Activated naive CD4-positive, alpha-beta T cell treated with anti-CD3 and anti-CD28 coated beads, Interleukin-2, amount 50 U/mL, for 72 hours (primary cell): ENCODE results near the gene SSPN. TPM values are rescaled to one million over a fixed set of nuclear protein-coding genes. Genes with fewer than 3 reads are reported as not detected.
A peak's percentile ranks its signal among the peaks of the same experiment; 100 is the strongest.

Experiments
- ATAC-seq, 2 donors: fragments of 150-1000 bp; cut with Tn5 transposase; 2 replicates each; pipeline ENCODE4 v1.10.0; 2021; ENCODE audit warnings: mild to moderate bottlenecking in 2 of 2, moderate library complexity in 2 of 2
- DNase-seq, 2 donors: peaks; one replicate each; pipeline ENCODE4 v3.0.0; 2021 to 2022; ENCODE audit warnings: low spot score in 2 of 2
- H3K27ac Mint-ChIP-seq, 2 donors: one replicate each; pipeline ENCODE4 v1.8.0; 2022; ENCODE audit warnings: mild to moderate bottlenecking in 2 of 2, mixed read lengths in 2 of 2
- H3K36me3 Mint-ChIP-seq, 2 donors: one replicate each; pipeline ENCODE4 v1.8.0; 2022; ENCODE audit warnings: mixed read lengths in 2 of 2
- H3K9me3 Mint-ChIP-seq, 2 donors: one replicate each; pipeline ENCODE4 v1.8.0; 2022; ENCODE audit warnings: mixed read lengths in 2 of 2
- total RNA-seq, 2 donors: library from RNA; stranded (reverse); gene quantifications; one replicate each; pipeline ENCODE4 v1.2.3, GENCODE V29; 2022

The SSPN gene
- total RNA-seq, 2 donors from 2014 or later: not detected

DNA sequence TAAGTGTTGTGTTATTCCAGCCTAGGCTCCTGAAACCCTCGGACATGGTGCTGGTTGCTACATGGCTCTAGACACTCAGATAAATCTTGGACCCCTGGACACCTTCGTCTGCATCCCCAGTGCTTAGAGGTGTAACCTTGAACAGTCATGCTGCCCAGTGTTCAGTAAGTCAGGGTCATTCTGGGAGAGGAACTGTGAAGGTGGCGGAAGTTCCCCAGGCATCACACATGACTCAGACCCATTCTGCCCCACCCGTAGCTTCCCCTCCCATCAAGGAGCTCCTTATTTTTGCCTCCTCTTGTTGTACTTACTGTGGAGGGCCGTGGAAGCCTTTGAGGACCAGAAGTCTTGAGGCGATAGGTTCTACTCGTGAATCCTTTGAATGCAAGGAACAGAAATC is 18.1 kb upstream of the SSPN start:
- ATAC-seq: no peak
- Mint-ChIP-seq H3K9me3 (no peaks in the 10 kb centered on the region), H3K36me3 (no peaks in the 10 kb centered on the region), H3K27ac (no peak overlapping the region)
- DNase-seq: no peak

DNA sequence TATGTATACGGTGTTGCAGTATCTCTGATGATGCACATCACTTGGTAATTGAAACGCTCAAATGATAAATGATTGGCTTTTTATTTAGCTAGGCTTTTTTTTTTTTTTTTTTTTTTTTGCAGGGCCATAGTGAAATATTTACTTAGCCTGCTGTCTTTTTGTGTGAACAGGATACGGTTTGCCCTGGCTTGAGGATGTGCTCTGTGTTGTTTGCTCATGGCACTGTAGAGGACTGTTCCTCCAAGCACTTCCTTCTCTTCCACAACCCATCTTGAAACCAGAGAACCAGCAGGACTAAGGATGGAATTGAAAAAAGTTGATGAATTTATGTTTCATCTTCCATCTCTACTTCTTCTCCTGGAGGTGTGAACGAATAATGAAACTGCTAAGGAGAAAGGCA is 15.5 kb upstream of the SSPN start:
- H3K27ac Mint-ChIP-seq: no peak overlapping the region
- ATAC-seq (no peak), DNase-seq (no peak)
- no peaks in the 10 kb centered on the region for H3K9me3 Mint-ChIP-seq
- H3K36me3 Mint-ChIP-seq: no peaks in the 10 kb centered on the region

DNA sequence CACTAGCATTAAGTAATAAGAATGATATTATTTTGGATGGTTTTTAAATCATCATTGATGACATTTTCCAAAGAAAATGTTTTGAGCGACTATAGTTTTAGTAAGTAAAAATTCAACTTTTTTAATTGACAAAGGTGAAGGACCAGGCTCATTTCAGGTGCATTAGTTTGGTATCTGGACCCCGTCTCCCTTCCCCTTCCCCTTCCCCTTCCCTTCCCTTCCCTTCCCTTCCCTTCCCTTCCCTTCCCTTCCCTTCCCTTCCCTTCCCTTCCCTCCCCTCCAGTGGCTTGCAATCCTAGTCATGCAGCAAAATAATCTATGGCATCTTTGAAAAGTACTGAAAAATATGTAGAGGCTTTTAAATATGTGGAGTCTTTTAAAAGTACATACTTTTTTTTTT is 13.0 kb upstream of the SSPN start:
- H3K36me3 Mint-ChIP-seq: no peaks in the 10 kb centered on the region
- DNase-seq (no peak), ATAC-seq (no peak)
- H3K27ac Mint-ChIP-seq: no peak overlapping the region
- H3K9me3 Mint-ChIP-seq: no peaks in the 10 kb centered on the region

DNA sequence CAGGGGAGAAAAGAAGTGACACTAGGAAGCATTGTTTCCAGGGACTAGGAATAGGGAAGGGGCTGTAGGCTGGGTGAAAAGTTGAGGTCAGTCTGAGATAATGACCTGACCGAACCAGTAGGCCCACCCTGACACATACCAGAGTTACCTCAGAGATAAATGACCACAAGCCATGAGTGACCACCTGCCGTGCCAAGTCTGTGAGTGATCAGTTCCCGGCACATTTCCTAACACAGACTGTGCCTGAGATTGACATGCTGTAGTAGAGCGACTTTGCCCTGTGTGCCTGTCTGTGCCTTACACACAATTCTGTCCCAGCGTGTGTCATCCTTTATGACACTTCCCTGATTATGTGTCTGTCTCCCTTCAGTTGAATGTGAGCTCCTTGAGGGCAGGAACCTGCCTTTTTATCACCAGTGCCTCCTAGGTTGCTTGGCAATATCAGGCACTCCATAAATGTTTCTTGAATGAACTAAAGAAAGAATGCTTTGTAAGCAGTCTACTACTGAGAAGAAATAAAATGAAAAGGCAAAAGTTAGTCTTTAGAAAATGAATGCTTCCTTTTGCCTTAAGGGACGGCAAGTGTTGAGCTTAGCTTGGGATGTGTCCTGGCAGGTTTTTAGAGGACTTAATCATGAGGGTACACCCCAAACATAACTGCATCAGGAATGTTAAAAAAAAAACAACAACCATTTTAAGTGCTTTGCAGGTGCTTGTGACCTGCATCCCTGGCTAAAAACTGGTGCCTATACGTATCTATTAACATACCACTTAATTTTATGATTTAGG is 9.6 kb upstream of the SSPN start:
- no peaks in the 10 kb centered on the region for H3K36me3 Mint-ChIP-seq
- no peak overlapping the region for H3K27ac Mint-ChIP-seq
- ATAC-seq (no peak), DNase-seq (no peak)
- no peaks in the 10 kb centered on the region for H3K9me3 Mint-ChIP-seq

DNA sequence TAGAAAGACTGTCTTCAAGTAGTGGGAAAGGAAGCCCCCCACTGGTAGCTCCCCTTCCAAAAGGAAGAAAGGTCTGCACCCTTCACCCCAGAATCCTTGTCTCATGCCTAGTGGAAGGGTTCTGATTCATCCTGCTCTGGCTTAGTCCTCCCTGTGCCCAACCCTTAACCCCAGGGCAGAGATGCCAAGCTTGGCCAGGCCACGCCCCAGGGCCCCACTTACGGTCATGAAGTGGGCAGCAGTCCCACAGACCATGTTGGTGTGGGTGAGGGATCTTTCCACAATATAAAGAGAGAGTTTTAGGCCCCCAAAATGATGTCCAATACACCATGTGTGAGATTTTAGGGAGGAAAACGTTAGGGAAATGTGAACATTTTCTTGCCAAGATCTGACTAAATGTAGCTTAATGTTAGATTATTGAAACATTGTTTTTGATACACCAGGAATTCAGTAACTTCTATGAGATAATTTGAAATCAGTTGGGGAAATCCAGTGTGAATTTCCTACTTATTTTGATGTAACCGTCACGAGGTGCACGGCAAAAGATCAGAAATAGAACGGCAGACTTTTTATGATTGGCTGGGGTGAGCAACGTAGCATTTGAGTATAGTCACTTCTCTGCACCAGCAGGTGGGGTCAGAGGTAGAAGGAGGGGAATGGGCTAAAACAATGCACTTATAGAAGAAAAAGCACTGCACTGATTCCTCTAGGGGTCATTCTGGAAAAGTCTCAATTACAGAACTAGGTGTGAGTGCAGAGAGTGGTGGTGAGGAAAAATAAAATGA is 8.2 kb upstream of the SSPN start:
- DNase-seq (no peak), ATAC-seq (no peak)
- no peak overlapping the region for H3K27ac Mint-ChIP-seq
- no peaks in the 10 kb centered on the region for H3K36me3 Mint-ChIP-seq
- no peaks in the 10 kb centered on the region for H3K9me3 Mint-ChIP-seq

DNA sequence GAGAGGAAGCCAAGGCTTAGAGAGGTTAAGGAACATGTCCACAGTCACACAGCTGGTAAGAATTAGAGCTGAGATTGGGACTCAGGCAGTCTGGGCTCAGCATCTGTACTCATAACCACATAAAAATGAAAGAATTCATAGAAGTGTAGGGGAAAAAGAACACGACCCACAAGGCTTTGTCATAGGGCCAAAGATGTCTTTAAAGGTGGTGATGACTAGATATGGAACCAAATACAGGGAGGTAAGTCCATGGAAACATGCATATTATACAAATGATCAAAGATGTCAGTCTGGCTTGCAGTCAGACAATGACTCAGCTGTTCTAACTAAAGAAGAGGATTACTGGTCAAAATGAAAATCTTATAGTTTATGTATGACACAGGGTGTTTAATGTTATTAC is 7.2 kb upstream of the SSPN start:
- ATAC-seq (peak; percentile 49 to 95), DNase-seq (no peak)
- no peaks in the 10 kb centered on the region for H3K36me3 Mint-ChIP-seq
- H3K9me3 Mint-ChIP-seq: no peaks in the 10 kb centered on the region
- no peak overlapping the region for H3K27ac Mint-ChIP-seq

DNA sequence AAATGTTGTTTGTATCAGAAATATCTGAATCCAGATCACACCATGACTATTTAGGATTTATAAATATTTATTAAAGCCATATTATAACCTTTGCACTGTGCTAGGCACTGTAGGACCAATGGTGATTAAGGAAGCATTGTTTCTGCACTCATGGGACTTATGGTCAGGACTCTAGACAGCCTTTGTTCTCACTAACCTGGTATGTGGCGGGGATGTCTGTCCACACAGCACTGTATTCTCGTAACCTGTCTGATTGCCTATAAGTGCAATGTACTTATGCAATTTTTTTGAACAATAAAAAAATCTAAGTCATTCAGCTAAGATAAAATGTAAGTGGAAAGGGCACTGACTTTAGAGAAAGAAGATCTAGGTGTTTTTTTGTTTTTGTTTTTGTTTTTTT is 6.7 kb upstream of the SSPN start:
- H3K36me3 Mint-ChIP-seq: no peaks in the 10 kb centered on the region
- no peak overlapping the region for H3K27ac Mint-ChIP-seq
- ATAC-seq: no peak
- no peak for DNase-seq
- no peaks in the 10 kb centered on the region for H3K9me3 Mint-ChIP-seq

DNA sequence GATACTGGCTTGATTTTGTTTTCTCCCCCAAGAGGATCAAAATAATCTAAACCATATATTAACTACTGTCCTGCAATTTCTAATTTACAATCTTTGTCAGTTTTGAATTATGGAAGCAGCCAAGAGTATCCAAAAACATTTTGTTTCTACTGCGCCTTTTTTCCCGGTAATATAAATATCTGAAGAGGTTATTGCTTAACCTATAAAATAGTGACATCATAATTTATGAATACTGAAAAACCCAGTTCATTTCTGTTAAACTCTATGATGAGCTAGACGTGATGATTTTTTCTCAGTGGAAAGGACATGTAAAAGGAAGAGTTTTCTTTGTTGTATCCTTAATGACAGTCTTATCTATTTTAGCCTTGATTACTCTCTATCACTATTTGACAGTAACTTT is 3.2 kb upstream of the SSPN start:
- DNase-seq (no peak), ATAC-seq (no peak)
- H3K9me3 Mint-ChIP-seq: no peaks in the 10 kb centered on the region
- no peak overlapping the region for H3K27ac Mint-ChIP-seq
- no peaks in the 10 kb centered on the region for H3K36me3 Mint-ChIP-seq

DNA sequence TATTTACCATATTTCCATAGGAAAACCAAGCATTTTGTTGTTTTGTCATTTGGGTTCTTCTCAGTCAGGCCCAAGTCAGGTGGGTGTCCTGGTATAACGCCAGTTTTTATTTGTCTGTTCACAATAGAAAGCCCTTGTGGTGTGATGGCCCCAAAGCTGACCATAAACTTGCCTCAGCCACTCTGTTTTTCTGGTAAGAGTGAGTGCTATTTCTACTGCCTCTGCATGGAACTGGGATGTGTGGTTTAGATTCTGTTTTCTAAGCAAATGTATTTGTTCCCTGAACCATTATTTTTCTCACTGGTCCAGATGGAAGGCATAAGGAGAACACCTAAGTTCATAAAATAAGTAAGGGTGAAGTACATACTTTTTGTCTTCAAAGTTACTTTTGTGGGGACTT is 1.8 kb upstream of the SSPN start:
- no peak for DNase-seq
- Mint-ChIP-seq H3K9me3 (no peaks in the 10 kb centered on the region), H3K36me3 (no peaks in the 10 kb centered on the region), H3K27ac (no peak overlapping the region)
- no peak for ATAC-seq

DNA sequence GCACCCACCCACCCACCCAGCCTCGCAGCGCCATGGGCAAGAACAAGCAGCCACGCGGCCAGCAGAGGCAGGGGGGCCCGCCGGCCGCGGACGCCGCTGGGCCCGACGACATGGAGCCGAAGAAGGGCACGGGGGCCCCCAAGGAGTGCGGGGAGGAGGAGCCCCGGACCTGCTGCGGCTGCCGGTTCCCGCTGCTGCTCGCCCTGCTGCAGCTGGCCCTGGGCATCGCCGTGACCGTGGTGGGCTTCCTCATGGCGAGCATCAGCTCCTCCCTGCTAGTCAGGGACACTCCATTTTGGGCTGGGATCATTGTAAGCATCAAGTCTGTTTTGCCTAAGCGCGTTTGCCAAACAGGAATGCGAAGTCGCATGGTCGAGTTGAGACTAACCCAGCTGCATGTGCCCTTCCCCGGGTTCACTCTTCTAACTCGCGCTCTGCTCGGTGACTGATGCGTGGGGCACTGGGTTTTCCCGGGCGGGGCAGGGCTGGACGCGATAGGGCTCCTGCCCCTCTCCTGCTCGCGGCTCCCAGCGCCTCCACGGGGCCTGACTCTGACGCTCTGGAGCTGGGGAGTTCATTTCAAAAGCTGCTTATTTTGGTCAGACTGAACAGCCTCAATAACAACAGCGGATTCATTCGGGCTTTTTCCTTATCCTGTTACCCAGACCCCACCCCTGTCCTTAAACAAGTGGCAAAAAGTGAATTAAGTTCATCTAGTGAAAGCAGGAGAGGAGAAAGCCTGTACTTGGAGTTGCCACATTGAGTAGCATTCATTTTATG is 458 bp downstream of the SSPN start:
- Mint-ChIP-seq H3K9me3 (no peaks in the 10 kb centered on the region), H3K27ac (no peak overlapping the region), H3K36me3 (no peaks in the 10 kb centered on the region)
- ATAC-seq (peak in 1 of 2 donors; percentile 53), DNase-seq (no peak)

DNA sequence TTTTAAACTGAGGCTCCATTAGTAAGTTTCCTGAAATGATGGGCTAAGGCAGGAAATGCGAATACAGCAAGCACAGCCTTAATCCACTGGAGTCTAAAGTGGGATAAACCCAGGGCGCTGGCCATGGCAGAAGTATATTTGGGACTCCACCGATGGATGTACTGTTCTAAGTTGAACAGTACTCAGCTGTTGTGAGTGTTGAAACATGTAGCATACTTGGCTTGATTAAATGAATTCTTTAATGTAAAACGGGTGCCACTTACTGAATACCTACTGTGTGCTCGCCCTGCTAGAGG is 996 bp downstream of the SSPN start:
- no peak for ATAC-seq
- no peaks in the 10 kb centered on the region for H3K9me3 Mint-ChIP-seq
- no peak overlapping the region for H3K27ac Mint-ChIP-seq
- DNase-seq: no peak
- H3K36me3 Mint-ChIP-seq: no peaks in the 10 kb centered on the region

DNA sequence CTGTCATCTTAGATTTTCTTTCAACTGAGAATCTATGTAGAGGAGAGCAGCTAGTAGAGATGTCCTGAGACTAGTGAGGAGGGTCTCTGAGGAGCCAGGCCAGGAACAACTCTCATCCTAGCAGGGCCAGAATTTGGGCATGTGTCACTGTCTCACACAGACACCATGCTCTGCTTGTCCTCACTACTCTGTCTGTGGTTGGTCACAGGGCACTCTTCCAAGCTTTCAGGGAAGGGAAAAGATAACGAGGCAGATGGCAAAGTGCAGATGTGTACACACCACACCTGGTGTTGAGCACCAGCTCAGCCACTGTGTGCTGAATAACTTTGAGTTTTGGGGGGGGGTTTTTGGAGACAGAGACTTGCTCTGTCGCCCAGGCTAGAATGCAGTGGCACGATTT is 2.5 kb downstream of the SSPN start:
- Mint-ChIP-seq H3K36me3 (no peaks in the 10 kb centered on the region), H3K9me3 (no peaks in the 10 kb centered on the region), H3K27ac (no peak overlapping the region)
- ATAC-seq (no peak), DNase-seq (no peak)

DNA sequence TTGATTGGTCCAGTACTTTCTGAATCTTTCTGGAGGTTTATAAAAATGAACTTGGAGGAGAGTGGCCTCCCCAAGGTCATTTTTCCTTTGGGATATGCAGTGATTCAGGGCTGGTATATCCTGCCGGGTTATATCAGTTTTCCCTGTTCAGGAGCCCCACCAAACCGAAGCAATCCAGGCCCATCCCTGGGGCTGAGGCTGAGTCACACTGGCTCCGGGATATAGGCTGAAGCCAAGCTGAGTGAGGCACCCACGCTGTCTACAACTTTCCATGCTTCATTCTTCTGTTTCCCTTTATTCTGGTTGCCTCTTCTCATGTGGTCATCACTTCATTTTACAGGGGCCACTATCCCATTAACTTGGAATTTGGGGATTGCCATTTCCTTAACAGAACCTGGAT is 3.4 kb downstream of the SSPN start:
- no peak for DNase-seq
- Mint-ChIP-seq H3K36me3 (no peaks in the 10 kb centered on the region), H3K27ac (no peak overlapping the region), H3K9me3 (no peaks in the 10 kb centered on the region)
- no peak for ATAC-seq

DNA sequence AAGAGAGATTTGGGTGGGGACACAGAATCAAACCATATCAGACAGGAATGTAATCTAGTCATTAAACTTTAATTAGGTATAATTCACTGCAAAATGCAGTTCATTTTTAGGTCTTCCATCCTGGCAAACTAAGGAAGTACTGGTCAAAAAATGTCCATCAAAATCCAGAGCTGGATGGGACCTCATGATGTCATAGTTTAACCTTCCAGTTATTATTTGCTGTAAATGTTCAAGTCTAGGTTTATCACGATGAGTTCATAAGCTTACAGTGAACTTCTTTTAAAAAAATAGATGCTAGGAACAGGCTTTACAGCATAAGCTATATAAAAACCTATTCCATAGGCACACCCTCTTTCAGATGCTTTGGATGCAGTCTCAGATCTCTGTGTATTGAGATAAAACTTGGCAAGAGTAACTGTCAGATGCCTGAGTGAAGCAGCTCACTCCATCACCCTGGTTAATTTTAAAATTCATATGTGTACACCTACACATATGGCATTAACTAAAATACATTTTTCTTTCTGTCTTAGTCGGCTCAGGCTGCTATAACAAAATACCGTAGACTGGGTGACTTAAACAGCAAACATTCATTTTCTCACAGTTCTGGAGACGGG is 7.9 kb downstream of the SSPN start:
- DNase-seq (no peak), ATAC-seq (no peak)
- Mint-ChIP-seq H3K27ac (no peak overlapping the region), H3K9me3 (no peaks in the 10 kb centered on the region), H3K36me3 (no peaks in the 10 kb centered on the region)

DNA sequence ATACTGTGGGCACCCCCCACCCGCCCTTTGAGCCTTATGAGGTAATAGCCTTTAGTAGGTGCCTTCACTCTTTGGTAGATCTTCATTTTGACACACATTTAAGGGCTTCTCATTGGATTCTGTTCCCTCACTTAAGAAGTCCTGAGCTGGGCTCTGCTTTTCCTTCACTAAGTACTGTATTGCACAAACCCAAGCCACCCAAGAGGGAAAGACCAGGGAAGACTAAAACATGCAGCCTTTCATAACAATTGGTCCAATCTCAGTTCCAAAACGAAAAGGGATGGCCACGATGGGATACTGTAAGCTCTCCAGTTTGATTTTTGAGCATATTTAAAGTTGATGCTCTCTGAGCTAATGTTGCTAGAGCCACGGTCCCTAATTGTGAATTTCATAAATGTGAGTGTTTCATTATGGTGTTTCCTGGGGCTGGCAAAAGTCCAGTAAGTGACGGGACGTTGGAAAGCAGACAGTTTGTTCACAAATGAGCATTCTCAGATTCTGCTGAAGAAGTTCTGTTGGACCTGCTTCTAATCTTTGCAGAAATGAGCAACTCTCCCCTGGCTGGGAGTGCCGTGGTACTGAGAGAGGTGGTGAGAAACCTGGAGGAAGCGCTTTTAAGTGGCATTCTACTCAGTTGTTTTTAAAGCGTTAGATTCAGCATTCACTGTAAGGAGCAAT is 9.4 kb downstream of the SSPN start:
- Mint-ChIP-seq H3K9me3 (no peaks in the 10 kb centered on the region), H3K27ac (no peak overlapping the region), H3K36me3 (no peaks in the 10 kb centered on the region)
- no peak for ATAC-seq
- DNase-seq: no peak

DNA sequence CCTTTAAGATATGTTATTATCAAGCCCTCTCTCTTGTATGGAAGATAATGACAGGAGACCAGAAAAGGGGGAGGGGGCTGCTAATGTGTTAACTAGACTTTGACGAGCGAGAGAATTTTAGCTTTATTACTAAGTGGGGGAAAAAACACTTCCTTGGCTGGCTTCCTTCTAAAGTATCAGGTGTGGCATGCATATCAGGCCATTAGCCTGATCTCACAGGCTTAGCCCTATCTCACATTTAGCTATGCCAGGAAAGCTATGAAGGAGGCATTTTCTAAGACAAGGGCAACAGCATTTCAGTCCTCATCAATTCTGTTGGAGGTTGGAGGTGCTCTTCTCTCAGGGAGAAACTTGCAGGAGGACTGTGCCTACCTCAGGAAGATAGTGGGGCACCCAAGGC is 9.9 kb downstream of the SSPN start:
- Mint-ChIP-seq H3K36me3 (no peaks in the 10 kb centered on the region), H3K27ac (no peak overlapping the region), H3K9me3 (no peaks in the 10 kb centered on the region)
- no peak for DNase-seq
- no peak for ATAC-seq

DNA sequence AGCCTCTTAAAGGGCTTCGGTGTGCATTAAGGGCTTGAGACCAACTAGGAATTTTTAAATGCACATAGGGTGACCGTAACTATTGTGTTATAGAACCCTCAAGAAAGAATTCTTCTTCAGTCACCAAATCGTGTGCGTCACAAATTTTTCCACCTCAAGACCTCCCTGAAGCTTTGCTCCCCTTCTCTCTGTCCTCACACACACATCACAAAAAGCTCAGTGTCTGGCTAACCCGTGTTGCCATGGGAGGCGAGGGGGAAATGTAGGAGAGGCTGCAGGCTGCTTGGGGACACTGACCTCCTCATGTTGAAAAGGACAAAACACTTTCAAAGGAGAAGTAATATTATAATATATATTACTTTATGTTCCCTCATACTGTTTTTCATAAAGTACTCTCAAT is 10.6 kb downstream of the SSPN start:
- ATAC-seq (no peak), DNase-seq (no peak)
- H3K27ac Mint-ChIP-seq: no peak overlapping the region
- H3K9me3 Mint-ChIP-seq: no peaks in the 10 kb centered on the region
- H3K36me3 Mint-ChIP-seq: no peaks in the 10 kb centered on the region
